Measurements from ENCODE around the gene UBL7.

GRCh38 chr15:74464216-74464615, 3.3 kb upstream of the UBL7 start:
- TF ChIP-seq CTCF (conservative IDR thresholded peaks at IDR 0.05) (no peak), EZH2 (IDR thresholded peaks at IDR 0.05; ENCODE audit: low read depth) (no peak)
